Chondrocyte (in vitro differentiated cells): ENCODE data around the gene MEIKIN. TPM values are rescaled to one million over a fixed set of nuclear protein-coding genes. Genes with fewer than 3 reads are reported as not detected.
"Not testable (repeated sequence)": the region's sequence is repeated elsewhere in the genome, so short reads cannot be mapped to it uniquely, and the experiment has no call there.

Experiments used
- DNase-seq: peaks from one replicate; pipeline ENCODE4 v3.0.0; 2021; ENCODE audit warnings: mixed read lengths, low spot score
- H3K27ac Mint-ChIP-seq: one replicate; pipeline ENCODE4 v1.8.0; 2021; ENCODE audit warnings: mild to moderate bottlenecking, moderate library complexity, mixed read lengths; ENCODE audit not compliant: unreplicated experiment
- H3K27me3 Mint-ChIP-seq: 2 replicates; pipeline ENCODE4 v1.8.0; 2021; ENCODE audit warnings: low read depth, mixed read lengths
- H3K36me3 Mint-ChIP-seq: 2 replicates; pipeline ENCODE4 v1.8.0; 2021; ENCODE audit warnings: low read depth, mixed read lengths
- H3K4me1 Mint-ChIP-seq: 2 replicates; pipeline ENCODE4 v1.8.0; 2021; ENCODE audit warnings: low read depth, mild to moderate bottlenecking, mixed read lengths
- H3K4me3 Mint-ChIP-seq: one replicate; pipeline ENCODE4 v1.8.0; 2021; ENCODE audit warnings: mild to moderate bottlenecking, moderate library complexity, mixed read lengths; ENCODE audit not compliant: unreplicated experiment
- H3K9me3 Mint-ChIP-seq: 2 replicates; pipeline ENCODE4 v1.8.0; 2021; ENCODE audit warnings: low read depth, mixed read lengths
- CTCF ChIP-seq: fragments of 200-600 bp; sonication (generic); IDR thresholded peaks from 2 replicates; pipeline ENCODE4 v1.5.0; 2021; ENCODE audit warnings: antibody characterized with exemption, mild to moderate bottlenecking, moderate library complexity
- total RNA-seq: library from RNA; stranded (reverse); gene quantifications from 3 replicates; pipeline ENCODE4 v1.2.1, GENCODE V29; 2021

Gene MEIKIN
- total RNA-seq, 1 donor from 2014 or later, result not detected

GRCh38 chr5:131783357-131783756 lies 162.1 kb downstream of the MEIKIN start:
- Mint-ChIP-seq H3K27me3 (no peaks in the 10 kb centered on the region), H3K4me3 (no peak overlapping the region), H3K9me3 (peaks cover 2% of the 10 kb centered on the region), H3K36me3 (peaks cover 2% of the 10 kb centered on the region), H3K4me1 (peaks cover 43% of the 10 kb centered on the region), H3K27ac (peak overlapping the region; percentile 90)
- no peak for TF ChIP-seq CTCF
- no peak for DNase-seq

- Mint-ChIP-seq H3K4me3 (no peak overlapping the region), H3K4me1 (peaks cover 44% of the 10 kb centered on the region), H3K36me3 (peaks cover 2% of the 10 kb centered on the region), H3K27ac (no peak overlapping the region), H3K9me3 (peaks cover 2% of the 10 kb centered on the region), H3K27me3 (no peaks in the 10 kb centered on the region)
- no peak for TF ChIP-seq CTCF
- DNase-seq, result no peak
Observed at GRCh38 chr5:131782717-131783116, 162.7 kb downstream of the MEIKIN start.

GRCh38 chr5:131778141-131778540 lies 167.3 kb downstream of the MEIKIN start:
- H3K4me3 Mint-ChIP-seq, H3K9me3 Mint-ChIP-seq, H3K36me3 Mint-ChIP-seq, DNase-seq, H3K27ac Mint-ChIP-seq, H3K27me3 Mint-ChIP-seq: not testable (repeated sequence)
- peaks cover 48% of the 10 kb centered on the region for H3K4me1 Mint-ChIP-seq

- H3K27me3 Mint-ChIP-seq, result no peaks in the 10 kb centered on the region
- H3K4me3 Mint-ChIP-seq, result no peak overlapping the region
- no peak for TF ChIP-seq CTCF
- H3K4me1 Mint-ChIP-seq, result peaks cover 39% of the 10 kb centered on the region
- H3K27ac Mint-ChIP-seq, result peak overlapping the region; percentile 37
- peaks cover under 1% of the 10 kb centered on the region for H3K36me3 Mint-ChIP-seq
- no peak for DNase-seq
- peaks cover under 1% of the 10 kb centered on the region for H3K9me3 Mint-ChIP-seq
Observed at GRCh38 chr5:131776450-131776849, 169.0 kb downstream of the MEIKIN start.

GRCh38 chr5:131774652-131775367 lies 170.7 kb downstream of the MEIKIN start:
- no peak for TF ChIP-seq CTCF
- Mint-ChIP-seq H3K9me3 (no peaks in the 10 kb centered on the region), H3K27me3 (no peaks in the 10 kb centered on the region), H3K4me1 (peaks cover 40% of the 10 kb centered on the region), H3K27ac (no peak overlapping the region), H3K36me3 (no peaks in the 10 kb centered on the region), H3K4me3 (no peak overlapping the region)
- DNase-seq, result no peak

- Mint-ChIP-seq H3K27me3 (no peaks in the 10 kb centered on the region), H3K36me3 (no peaks in the 10 kb centered on the region), H3K27ac (no peak overlapping the region), H3K4me3 (no peak overlapping the region), H3K4me1 (peaks cover 50% of the 10 kb centered on the region), H3K9me3 (no peaks in the 10 kb centered on the region)
- no peak for TF ChIP-seq CTCF
- no peak for DNase-seq
Observed at GRCh38 chr5:131773805-131774204, 171.7 kb downstream of the MEIKIN start.
